ENCODE measurements around the gene ITPK1. TPM values are rescaled to one million over a fixed set of nuclear protein-coding genes. Genes with fewer than 3 reads are reported as not detected.
A peak's percentile ranks its signal among the peaks of the same experiment; 100 is the strongest.

ITPK1 gene
- total and polyA plus RNA-seq, 2 experiments from 2014 or later: 35.9 to 101 TPM

DNA sequence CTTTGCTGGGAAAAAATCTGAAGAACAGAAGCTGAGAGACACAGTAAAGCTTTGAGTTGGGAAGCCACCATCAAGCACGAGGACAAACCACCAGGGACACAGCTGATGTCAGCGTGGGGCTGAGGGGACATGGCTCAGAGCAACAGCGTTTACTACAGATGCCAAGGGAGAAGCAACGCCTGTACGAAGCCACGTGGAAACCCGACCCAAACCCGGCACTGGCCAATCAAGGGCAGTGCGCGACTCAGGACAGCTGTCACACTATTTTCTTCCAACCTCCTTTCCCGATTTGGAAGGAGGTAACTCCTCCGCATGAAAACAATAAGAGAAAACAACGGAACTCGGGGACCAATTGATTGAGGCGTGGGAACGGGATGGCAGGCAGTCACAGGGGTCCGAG, 213.0 kb downstream of the ITPK1 start (continued):
- TF ChIP-seq, protein P1, sequence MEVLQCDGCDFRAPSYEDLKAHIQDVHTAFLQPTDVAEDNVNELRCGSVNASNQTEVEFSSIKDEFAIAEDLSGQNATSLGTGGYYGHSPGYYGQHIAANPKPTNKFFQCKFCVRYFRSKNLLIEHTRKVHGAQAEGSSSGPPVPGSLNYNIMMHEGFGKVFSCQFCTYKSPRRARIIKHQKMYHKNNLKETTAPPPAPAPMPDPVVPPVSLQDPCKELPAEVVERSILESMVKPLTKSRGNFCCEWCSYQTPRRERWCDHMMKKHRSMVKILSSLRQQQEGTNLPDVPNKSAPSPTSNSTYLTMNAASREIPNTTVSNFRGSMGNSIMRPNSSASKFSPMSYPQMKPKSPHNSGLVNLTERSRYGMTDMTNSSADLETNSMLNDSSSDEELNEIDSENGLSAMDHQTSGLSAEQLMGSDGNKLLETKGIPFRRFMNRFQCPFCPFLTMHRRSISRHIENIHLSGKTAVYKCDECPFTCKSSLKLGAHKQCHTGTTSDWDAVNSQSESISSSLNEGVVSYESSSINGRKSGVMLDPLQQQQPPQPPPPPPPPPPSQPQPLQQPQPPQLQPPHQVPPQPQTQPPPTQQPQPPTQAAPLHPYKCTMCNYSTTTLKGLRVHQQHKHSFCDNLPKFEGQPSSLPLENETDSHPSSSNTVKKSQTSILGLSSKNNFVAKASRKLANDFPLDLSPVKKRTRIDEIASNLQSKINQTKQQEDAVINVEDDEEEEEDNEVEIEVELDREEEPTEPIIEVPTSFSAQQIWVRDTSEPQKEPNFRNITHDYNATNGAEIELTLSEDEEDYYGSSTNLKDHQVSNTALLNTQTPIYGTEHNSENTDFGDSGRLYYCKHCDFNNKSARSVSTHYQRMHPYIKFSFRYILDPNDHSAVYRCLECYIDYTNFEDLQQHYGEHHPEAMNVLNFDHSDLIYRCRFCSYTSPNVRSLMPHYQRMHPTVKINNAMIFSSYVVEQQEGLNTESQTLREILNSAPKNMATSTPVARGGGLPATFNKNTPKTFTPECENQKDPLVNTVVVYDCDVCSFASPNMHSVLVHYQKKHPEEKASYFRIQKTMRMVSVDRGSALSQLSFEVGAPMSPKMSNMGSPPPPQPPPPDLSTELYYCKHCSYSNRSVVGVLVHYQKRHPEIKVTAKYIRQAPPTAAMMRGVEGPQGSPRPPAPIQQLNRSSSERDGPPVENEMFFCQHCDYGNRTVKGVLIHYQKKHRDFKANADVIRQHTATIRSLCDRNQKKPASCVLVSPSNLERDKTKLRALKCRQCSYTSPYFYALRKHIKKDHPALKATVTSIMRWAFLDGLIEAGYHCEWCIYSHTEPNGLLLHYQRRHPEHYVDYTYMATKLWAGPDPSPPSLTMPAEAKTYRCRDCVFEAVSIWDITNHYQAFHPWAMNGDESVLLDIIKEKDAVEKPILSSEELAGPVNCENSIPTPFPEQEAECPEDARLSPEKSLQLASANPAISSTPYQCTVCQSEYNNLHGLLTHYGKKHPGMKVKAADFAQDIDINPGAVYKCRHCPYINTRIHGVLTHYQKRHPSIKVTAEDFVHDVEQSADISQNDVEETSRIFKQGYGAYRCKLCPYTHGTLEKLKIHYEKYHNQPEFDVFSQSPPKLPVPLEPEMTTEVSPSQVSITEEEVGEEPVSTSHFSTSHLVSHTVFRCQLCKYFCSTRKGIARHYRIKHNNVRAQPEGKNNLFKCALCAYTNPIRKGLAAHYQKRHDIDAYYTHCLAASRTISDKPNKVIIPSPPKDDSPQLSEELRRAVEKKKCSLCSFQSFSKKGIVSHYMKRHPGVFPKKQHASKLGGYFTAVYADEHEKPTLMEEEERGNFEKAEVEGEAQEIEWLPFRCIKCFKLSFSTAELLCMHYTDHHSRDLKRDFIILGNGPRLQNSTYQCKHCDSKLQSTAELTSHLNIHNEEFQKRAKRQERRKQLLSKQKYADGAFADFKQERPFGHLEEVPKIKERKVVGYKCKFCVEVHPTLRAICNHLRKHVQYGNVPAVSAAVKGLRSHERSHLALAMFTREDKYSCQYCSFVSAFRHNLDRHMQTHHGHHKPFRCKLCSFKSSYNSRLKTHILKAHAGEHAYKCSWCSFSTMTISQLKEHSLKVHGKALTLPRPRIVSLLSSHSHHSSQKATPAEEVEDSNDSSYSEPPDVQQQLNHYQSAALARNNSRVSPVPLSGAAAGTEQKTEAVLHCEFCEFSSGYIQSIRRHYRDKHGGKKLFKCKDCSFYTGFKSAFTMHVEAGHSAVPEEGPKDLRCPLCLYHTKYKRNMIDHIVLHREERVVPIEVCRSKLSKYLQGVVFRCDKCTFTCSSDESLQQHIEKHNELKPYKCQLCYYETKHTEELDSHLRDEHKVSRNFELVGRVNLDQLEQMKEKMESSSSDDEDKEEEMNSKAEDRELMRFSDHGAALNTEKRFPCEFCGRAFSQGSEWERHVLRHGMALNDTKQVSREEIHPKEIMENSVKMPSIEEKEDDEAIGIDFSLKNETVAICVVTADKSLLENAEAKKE (CRISPR knock-in tag; IDR thresholded peaks at IDR 0.05): no peak
- TF ChIP-seq STAT1 (IDR thresholded peaks at IDR 0.05; ENCODE audit: unreplicated experiment) (no peak), ZNF114 (CRISPR knock-in tag; IDR thresholded peaks at IDR 0.05) (no peak), CREB1 (CRISPR knock-in tag; IDR thresholded peaks at IDR 0.05; ENCODE audit: low read depth) (no peak), EZH2phosphoT487 (IDR thresholded peaks at IDR 0.05; ENCODE audit: unreplicated experiment) (no peak), EZH2 (IDR thresholded peaks at IDR 0.05; ENCODE audit: low read depth, unreplicated experiment) (no peak)
- TF ChIP-seq, protein P2, sequence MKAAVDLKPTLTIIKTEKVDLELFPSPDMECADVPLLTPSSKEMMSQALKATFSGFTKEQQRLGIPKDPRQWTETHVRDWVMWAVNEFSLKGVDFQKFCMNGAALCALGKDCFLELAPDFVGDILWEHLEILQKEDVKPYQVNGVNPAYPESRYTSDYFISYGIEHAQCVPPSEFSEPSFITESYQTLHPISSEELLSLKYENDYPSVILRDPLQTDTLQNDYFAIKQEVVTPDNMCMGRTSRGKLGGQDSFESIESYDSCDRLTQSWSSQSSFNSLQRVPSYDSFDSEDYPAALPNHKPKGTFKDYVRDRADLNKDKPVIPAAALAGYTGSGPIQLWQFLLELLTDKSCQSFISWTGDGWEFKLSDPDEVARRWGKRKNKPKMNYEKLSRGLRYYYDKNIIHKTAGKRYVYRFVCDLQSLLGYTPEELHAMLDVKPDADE (IDR thresholded peaks at IDR 0.05): no peak

DNA sequence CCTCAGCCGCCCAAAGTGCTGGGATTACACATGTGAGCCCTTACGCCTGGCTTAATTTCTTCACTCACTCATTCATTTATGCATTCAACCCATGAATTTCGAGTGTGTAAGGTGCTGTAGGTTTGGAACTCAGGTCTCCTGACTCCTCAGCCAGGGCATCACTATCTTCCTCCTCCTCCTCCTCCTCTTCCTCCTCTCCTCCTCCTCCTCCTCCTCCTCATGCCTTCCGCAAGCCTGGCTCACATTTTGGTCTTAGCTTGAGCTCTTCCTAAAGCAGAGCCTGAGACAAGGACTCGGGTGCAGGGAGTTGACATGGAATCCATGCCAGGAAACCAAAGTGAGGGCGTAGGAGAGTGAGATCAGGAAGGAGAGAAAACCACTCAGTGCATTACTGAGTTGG, 213.5 kb downstream of the ITPK1 start:
- Mint-ChIP-seq H3K27me3 (ENCODE audit: insufficient read depth, low read depth, poor library complexity) (peaks cover 10% of the 10 kb centered on the region), H3K36me3 (ENCODE audit: low read depth) (no peaks in the 10 kb centered on the region; the same call in 2 of the 3 replicates), H3K4me1 (peaks cover 13% of the 10 kb centered on the region), H3K9me3 (no peaks in the 10 kb centered on the region; the same call in 2 of the 3 replicates), H3K27ac (no peak overlapping the region), H3K4me3 (no peak overlapping the region)
- Histone ChIP-seq H3F3A (replicated peaks; ENCODE audit: low read depth) (no peaks in the 10 kb centered on the region), H3K36me3 (ENCODE audit: insufficient read depth) (no peaks in the 10 kb centered on the region), H4K20me1 (replicated peaks; ENCODE audit: insufficient read depth) (no peaks in the 10 kb centered on the region), H3K4me3 (no peak overlapping the region), H3K9me2 (ENCODE audit: insufficient read depth) (no peaks in the 10 kb centered on the region), H3K27me3 (ENCODE audit: insufficient read depth) (peaks cover 3% of the 10 kb centered on the region; the same call in 1 of the 2 replicates), H2AFZ (no peak overlapping the region), H3K27ac (ENCODE audit: low read depth) (no peak overlapping the region), H3K4me1 (ENCODE audit: insufficient read depth) (no peaks in the 10 kb centered on the region; the same call in 1 of the 2 replicates), H3K4me2 (0 out of 2 replicates have a peak overlapping the region, but pooled peaks have one; percentile 6), H3K79me2 (replicated peaks; ENCODE audit: insufficient read depth) (no peaks in the 10 kb centered on the region)
- DNase-seq (ENCODE audit: low spot score): no peak
- ATAC-seq: no peak
- TF ChIP-seq EZH2phosphoT487 (IDR thresholded peaks at IDR 0.05; ENCODE audit: unreplicated experiment) (no peak), STAT1 (IDR thresholded peaks at IDR 0.05; ENCODE audit: unreplicated experiment) (no peak), JUNB (IDR thresholded peaks at IDR 0.05; ENCODE audit: unreplicated experiment) (no peak), CREB1 (CRISPR knock-in tag; IDR thresholded peaks at IDR 0.05; ENCODE audit: low read depth) (no peak), EZH2 (IDR thresholded peaks at IDR 0.05; ENCODE audit: low read depth, unreplicated experiment) (no peak), ZNF114 (CRISPR knock-in tag; IDR thresholded peaks at IDR 0.05) (no peak), ZNF331 (CRISPR knock-in tag; IDR thresholded peaks at IDR 0.05; ENCODE audit: low read depth) (no peak)
- TF ChIP-seq, protein P2 (IDR thresholded peaks at IDR 0.05): no peak
- TF ChIP-seq, protein P3, sequence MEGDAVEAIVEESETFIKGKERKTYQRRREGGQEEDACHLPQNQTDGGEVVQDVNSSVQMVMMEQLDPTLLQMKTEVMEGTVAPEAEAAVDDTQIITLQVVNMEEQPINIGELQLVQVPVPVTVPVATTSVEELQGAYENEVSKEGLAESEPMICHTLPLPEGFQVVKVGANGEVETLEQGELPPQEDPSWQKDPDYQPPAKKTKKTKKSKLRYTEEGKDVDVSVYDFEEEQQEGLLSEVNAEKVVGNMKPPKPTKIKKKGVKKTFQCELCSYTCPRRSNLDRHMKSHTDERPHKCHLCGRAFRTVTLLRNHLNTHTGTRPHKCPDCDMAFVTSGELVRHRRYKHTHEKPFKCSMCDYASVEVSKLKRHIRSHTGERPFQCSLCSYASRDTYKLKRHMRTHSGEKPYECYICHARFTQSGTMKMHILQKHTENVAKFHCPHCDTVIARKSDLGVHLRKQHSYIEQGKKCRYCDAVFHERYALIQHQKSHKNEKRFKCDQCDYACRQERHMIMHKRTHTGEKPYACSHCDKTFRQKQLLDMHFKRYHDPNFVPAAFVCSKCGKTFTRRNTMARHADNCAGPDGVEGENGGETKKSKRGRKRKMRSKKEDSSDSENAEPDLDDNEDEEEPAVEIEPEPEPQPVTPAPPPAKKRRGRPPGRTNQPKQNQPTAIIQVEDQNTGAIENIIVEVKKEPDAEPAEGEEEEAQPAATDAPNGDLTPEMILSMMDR (conservative IDR thresholded peaks at IDR 0.05; ENCODE audit: low read depth in 2 of 2): no peak

All from GM23338 (cell line).